Kidney epithelial cell (primary cell): ENCODE data around the gene TBC1D24. TPM values are rescaled to one million over a fixed set of nuclear protein-coding genes. Genes with fewer than 3 reads are reported as not detected.
A peak's percentile ranks its signal among the peaks of the same experiment; 100 is the strongest.

Experiments used
- DNase-seq: peaks from one replicate; pipeline ENCODE4 v3.0.0-alpha.2; 2010; ENCODE audit warnings: low read depth
- H3K27me3 ChIP-seq: 2 replicates; pipeline ENCODE4 v1.6.0; 2011; ENCODE audit warnings: low read length; ENCODE audit not compliant: control insufficient read depth, insufficient read depth
- H3K36me3 ChIP-seq: 2 replicates; pipeline ENCODE4 v1.5.1; 2011; ENCODE audit warnings: low read length; ENCODE audit not compliant: control insufficient read depth, insufficient read depth
- H3K4me3 ChIP-seq: 2 replicates; pipeline ENCODE4 v1.5.1; 2011; ENCODE audit warnings: low read depth, mild to moderate bottlenecking, control low read depth, low read length
- CTCF ChIP-seq: IDR thresholded peaks from 2 replicates; pipeline ENCODE4 v1.5.1; 2011; ENCODE audit warnings: mild to moderate bottlenecking, moderate library complexity, low read length, control low read depth, inconsistent platforms; ENCODE audit not compliant: insufficient read depth, poor library complexity, severe bottlenecking
- total RNA-seq: library from RNA; depleted of rRNA; stranded (reverse); fragments of >200 nt; gene quantifications from 2 replicates; pipeline ENCODE4 v1.2.3, GENCODE V29; 2015

The TBC1D24 gene
- total RNA-seq, 1 donor from 2014 or later = 14.5 TPM

- Histone ChIP-seq H3K4me3 (no peak overlapping the region), H3K27me3 (peaks cover 13% of the 10 kb centered on the region), H3K36me3 (no peaks in the 10 kb centered on the region)
- DNase-seq = no peak
- no peak for TF ChIP-seq CTCF
Observed at GRCh38 chr16:2472488-2472864, 2.5 kb upstream of the TBC1D24 start.

GRCh38 chr16:2472885-2473445, 2.0 kb upstream of the TBC1D24 start:
- Histone ChIP-seq H3K36me3 (no peaks in the 10 kb centered on the region), H3K27me3 (peaks cover 13% of the 10 kb centered on the region), H3K4me3 (no peak overlapping the region)
- DNase-seq = no peak
- TF ChIP-seq CTCF = no peak

- no peak for TF ChIP-seq CTCF
- Histone ChIP-seq H3K36me3 (no peaks in the 10 kb centered on the region), H3K27me3 (peaks cover 13% of the 10 kb centered on the region), H3K4me3 (peak overlapping the region; percentile 8)
- DNase-seq = no peak
Observed at GRCh38 chr16:2473446-2473926, 1.4 kb upstream of the TBC1D24 start.

GRCh38 chr16:2473999-2474876, 689 bp upstream of the TBC1D24 start:
- H3K4me3 ChIP-seq = peak overlapping the region; percentile 81
- H3K36me3 ChIP-seq = no peaks in the 10 kb centered on the region
- peak; percentile 13 for TF ChIP-seq CTCF
- no peak for DNase-seq
- H3K27me3 ChIP-seq = peaks cover 13% of the 10 kb centered on the region

- DNase-seq = no peak
- TF ChIP-seq CTCF = no peak
- H3K27me3 ChIP-seq = peaks cover 6% of the 10 kb centered on the region
- H3K4me3 ChIP-seq = peak overlapping the region; percentile 81
- H3K36me3 ChIP-seq = no peaks in the 10 kb centered on the region
Observed at GRCh38 chr16:2475413-2476344, 752 bp downstream of the TBC1D24 start.
